ENCODE results near the gene ANKRD22.

- TF ChIP-seq, protein P1, sequence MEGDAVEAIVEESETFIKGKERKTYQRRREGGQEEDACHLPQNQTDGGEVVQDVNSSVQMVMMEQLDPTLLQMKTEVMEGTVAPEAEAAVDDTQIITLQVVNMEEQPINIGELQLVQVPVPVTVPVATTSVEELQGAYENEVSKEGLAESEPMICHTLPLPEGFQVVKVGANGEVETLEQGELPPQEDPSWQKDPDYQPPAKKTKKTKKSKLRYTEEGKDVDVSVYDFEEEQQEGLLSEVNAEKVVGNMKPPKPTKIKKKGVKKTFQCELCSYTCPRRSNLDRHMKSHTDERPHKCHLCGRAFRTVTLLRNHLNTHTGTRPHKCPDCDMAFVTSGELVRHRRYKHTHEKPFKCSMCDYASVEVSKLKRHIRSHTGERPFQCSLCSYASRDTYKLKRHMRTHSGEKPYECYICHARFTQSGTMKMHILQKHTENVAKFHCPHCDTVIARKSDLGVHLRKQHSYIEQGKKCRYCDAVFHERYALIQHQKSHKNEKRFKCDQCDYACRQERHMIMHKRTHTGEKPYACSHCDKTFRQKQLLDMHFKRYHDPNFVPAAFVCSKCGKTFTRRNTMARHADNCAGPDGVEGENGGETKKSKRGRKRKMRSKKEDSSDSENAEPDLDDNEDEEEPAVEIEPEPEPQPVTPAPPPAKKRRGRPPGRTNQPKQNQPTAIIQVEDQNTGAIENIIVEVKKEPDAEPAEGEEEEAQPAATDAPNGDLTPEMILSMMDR (IDR thresholded peaks at IDR 0.05; ENCODE audit: low read depth, low read length, missing input control) = no peak
- no peak for TF ChIP-seq RAD21 (IDR thresholded peaks at IDR 0.05)
- TF ChIP-seq, protein P2, sequence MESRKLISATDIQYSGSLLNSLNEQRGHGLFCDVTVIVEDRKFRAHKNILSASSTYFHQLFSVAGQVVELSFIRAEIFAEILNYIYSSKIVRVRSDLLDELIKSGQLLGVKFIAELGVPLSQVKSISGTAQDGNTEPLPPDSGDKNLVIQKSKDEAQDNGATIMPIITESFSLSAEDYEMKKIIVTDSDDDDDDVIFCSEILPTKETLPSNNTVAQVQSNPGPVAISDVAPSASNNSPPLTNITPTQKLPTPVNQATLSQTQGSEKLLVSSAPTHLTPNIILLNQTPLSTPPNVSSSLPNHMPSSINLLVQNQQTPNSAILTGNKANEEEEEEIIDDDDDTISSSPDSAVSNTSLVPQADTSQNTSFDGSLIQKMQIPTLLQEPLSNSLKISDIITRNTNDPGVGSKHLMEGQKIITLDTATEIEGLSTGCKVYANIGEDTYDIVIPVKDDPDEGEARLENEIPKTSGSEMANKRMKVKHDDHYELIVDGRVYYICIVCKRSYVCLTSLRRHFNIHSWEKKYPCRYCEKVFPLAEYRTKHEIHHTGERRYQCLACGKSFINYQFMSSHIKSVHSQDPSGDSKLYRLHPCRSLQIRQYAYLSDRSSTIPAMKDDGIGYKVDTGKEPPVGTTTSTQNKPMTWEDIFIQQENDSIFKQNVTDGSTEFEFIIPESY (IDR thresholded peaks at IDR 0.05) = no peak
- TF ChIP-seq, protein P3, sequence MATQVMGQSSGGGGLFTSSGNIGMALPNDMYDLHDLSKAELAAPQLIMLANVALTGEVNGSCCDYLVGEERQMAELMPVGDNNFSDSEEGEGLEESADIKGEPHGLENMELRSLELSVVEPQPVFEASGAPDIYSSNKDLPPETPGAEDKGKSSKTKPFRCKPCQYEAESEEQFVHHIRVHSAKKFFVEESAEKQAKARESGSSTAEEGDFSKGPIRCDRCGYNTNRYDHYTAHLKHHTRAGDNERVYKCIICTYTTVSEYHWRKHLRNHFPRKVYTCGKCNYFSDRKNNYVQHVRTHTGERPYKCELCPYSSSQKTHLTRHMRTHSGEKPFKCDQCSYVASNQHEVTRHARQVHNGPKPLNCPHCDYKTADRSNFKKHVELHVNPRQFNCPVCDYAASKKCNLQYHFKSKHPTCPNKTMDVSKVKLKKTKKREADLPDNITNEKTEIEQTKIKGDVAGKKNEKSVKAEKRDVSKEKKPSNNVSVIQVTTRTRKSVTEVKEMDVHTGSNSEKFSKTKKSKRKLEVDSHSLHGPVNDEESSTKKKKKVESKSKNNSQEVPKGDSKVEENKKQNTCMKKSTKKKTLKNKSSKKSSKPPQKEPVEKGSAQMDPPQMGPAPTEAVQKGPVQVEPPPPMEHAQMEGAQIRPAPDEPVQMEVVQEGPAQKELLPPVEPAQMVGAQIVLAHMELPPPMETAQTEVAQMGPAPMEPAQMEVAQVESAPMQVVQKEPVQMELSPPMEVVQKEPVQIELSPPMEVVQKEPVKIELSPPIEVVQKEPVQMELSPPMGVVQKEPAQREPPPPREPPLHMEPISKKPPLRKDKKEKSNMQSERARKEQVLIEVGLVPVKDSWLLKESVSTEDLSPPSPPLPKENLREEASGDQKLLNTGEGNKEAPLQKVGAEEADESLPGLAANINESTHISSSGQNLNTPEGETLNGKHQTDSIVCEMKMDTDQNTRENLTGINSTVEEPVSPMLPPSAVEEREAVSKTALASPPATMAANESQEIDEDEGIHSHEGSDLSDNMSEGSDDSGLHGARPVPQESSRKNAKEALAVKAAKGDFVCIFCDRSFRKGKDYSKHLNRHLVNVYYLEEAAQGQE (IDR thresholded peaks at IDR 0.05) = no peak
- no peak for TF ChIP-seq YY1 (IDR thresholded peaks at IDR 0.05)
- TF ChIP-seq, protein P4, sequence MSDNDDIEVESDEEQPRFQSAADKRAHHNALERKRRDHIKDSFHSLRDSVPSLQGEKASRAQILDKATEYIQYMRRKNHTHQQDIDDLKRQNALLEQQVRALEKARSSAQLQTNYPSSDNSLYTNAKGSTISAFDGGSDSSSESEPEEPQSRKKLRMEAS (IDR thresholded peaks at IDR 0.05) = no peak
- TF ChIP-seq TAF1 (conservative IDR thresholded peaks at IDR 0.05) = no peak
- TF ChIP-seq EGR1 (IDR thresholded peaks at IDR 0.05; ENCODE audit: low read depth in 2 of 2) = no peak
- TF ChIP-seq JUND (IDR thresholded peaks at IDR 0.05) = no peak
Measured at GRCh38 chr10:88854684-88855083, 3.0 kb upstream of the ANKRD22 start.

Data from liver (tissue), 3 donors.